ENCODE data around the gene TMED1.

TMED1 gene

DNA sequence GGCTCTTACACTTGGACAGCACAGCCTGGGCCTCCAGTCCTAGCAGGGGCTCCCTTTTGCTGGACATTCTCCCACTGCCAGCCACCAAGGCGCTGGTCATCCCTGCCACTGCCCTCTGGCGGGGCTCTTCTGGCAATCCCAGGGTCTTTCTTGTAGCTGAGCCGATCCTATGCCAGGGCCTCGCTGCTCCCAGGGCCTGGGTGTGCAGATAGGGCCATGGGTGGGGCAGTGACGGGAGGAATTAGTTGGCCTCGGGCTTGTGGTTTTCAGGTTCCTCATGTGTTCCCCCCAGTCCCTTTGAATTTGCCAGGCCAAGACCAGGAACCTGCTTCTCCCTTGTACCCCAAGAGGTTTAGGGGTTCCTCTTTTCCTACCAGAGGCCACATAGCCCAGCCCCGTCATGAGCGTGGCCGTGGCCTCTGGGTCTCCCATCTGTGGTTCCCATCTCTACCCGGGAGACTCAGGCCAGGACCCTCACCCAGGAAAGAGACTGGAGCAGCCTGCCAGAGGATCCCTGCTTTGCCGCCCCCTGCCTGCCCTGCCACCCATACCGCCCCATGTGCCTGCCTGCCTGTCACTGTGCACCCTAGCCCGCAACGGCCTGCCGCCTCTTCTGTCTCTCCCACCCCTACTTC, 26.2 kb downstream of the TMED1 start:
- DNase-seq (ENCODE audit: low spot score) = no peak

DNA sequence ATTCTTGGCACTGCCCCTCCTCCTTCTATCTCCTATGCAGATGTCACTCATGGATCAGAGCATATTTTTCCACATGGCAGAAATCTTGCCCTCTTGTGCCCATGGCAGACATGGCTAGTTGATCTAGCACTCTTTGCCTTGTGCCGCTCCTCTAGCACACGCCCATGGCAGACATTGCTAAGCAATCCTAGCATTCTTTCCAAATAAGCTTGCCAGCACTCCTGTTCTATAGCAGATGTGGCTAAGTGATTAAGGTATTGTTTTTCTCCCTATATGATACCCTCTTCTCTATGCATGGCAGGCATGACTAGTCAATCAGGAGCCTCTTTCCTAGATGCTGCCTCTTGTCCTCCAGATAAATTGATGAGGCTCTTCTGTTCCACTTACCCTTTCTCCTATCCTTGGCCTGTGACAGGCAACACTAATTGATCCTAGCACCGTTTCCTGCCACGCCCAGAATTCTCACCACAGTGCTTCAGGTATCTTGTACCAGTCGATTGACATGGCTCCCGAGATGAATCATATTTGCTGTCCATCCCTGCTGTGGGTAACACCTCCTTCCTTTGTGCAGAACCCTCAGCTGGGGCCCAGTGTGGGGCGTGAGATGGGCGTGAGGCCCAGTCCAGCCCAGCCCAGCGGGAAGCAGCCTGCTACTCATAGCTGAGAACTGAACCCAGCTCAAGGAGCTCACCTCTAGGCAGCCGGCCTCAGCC, 26.9 kb downstream of the TMED1 start:
- no peak for DNase-seq (ENCODE audit: low spot score)

DNA sequence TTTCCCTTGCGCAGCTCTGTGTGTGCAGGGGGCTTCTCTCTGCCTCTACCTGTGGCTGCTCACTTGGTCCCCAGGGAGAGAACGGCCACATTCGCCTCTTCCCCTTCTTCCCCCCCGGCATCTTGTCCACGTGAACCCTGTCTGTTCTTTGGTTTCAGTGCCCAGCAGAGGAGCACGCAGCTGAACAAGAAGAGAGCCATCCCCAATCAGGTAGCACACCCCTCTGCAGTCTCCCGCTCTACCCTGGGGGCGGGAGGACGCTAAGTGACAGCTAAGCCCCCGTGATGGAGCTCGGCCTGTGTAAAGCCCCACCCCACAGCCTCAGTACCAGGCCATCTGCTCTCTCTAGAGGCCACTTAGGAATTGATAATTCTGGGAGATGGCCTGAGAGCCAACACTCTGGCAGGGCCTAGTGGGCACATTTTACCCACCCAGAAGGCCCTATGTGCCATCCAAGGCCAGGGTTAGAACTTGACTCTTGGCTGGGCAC, 30.2 kb downstream of the TMED1 start:
- DNase-seq (ENCODE audit: low spot score) = peak; percentile 34

DNA sequence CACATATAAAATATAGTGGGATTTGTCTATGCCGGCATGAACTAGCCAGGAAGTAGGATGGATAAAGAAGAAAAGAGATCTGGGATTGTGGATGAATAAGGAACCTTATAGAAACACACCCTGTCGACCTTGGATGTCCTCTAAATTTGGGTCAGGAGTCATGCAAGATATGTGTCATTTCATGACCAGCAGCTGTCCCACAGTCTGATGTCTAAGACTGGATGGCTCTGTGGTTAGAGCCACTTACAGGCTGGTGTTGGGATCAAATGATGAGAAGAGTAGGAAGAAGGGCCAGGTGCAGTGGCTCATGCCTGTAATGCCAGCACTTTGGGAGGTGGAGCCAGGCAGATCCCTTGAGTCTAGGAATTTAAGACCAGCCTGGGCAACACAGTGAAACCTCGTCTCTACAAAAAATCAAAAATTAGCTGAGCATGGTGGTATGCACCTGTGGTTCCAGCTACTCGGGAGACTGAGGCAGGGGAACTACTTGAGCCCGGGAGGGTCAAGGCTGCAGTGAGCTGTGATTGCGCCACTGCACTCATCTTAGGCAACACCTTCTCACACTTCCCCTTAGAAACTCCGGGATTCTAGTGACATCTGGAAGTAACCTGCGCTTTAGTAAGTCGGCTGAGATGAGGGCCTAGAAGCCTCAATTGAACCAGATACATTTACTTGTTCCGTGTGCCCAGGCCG, 30.8 kb downstream of the TMED1 start:
- DNase-seq (ENCODE audit: low spot score) = peak; percentile 18

DNA sequence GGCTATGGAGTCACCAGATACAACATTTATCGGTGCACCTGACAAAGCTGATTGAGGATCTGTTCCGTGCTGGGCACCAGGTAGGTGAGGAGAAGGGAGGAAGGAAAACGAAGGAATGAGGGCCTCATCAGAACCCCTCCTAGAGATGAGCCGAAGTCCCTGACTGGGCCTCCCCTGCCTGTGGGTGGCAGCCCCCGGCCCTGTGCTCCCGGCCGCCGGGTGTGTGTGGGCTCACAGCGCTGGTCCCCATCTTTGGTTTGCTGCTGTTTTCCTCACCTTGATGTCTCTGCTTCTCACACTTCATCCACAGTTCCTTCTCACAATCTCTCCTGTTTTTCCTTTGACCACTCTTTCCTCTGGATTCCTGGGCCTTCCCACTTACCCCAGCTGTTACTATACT, 32.8 kb downstream of the TMED1 start:
- DNase-seq (ENCODE audit: low spot score) = no peak

DNA sequence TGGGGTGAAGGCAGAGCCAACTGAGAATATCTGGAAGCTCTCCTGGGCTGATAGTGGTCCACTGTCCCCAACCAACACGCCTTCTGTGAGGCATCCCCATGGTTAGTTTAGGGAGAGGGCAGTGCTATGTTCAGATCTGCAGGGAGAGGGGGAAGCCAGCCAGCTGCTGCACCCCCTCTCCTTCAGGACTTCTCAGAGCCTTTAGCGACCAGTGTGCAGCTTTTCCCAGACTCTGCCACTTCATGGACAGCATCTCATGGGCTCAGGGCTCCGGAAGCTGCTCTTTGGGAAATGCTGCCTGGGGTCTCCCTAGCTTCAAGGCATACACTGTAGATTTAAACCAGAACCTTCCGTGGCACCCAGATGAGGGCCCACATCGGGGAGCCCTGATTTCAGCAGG, 33.5 kb downstream of the TMED1 start:
- no peak for DNase-seq (ENCODE audit: low spot score)

DNA sequence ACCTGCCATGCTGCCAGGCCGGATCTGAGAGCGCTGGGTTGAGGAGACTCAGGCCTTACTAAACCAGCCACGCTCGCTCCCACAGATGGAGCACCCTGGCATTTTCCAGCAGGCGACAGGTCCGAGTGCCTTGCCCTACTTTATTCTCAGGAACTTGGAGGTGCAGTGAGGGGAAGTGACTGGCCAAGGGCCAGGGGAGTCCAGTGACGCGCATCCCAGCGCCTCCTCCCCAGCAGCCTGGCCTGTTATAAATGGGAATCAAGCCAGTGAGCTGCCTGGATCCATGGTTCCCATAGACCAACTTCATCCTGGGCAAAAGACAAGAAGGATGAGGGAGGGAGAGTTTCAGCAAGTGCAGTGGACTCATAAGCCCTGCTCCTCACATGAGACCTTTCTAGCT, 35.5 kb downstream of the TMED1 start:
- peak; percentile 20 for DNase-seq (ENCODE audit: low spot score)

DNA sequence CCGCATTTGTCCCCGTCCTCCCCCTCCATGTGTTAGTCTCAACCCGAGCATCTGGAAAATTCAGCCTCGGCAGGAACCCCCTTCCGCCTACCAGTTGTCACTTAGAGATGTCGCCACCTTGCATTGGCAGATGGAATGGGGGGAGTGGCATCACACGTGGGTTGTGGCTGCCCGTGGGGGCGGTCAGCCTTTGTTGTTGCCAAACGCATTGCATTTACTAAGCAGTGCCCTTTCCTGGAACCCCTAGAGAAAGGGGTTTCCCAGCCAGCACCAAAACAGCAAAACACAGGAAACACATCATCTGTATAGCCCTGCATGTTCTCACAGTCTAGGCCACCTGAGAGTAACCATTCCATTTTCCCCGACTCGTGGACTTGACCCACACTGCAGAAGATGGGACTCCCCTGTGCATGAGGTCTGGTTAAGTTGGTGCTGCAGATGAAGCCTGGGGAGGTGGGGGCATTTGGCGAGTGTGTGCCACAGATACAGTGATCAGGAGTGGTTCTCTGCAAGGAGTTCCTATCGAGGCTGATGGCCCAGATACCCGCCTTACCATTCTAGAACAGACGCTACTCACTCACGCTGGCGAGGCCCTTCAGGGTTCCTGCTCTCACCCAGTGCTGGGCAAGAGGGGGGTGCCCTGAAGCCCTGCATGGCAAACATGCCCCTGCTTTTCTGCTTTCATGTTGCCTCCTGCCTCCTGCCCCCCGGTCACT, 38.3 kb downstream of the TMED1 start:
- DNase-seq (ENCODE audit: low spot score) = peak; percentile 27

DNA sequence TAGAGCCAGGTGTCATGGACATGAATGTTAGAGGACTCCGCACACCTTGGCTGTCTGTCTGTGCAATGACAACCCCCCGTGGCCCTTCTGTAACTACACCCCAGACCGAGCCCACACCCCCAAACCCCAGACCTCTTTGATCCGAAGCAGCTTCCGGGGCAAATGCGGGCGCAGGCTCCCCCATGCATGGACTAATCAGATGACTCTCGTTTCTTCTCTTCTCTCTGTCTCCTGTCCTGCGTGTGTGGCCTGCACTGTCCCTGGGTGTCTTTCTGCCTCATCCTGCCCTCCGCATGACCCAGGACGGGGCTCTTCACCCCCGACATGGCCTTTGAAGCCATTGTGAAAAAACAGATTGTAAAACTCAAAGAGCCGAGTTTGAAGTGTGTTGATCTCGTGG, 38.9 kb downstream of the TMED1 start:
- DNase-seq (ENCODE audit: low spot score) = no peak

DNA sequence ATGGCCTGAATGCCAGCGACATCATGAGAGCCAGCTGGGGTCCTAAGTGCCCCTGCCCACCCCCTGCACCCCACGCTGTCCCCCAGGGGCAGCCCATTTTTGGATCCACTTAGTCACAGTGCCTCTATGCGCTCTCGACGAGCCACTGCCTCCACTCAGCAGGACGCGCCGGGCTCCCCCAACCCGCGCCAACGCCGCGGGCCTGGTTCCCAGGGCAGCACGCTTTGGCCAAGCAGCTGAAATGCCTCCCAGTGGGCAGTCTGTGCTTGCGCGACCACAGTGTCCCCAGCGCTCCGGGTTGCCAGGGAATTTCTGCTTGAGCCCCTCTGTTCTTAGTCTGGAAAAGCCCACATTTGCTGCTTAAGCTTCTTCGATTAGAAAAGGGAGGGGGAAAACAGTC, 39.4 kb downstream of the TMED1 start:
- DNase-seq (ENCODE audit: low spot score) = peak; percentile 22

DNA sequence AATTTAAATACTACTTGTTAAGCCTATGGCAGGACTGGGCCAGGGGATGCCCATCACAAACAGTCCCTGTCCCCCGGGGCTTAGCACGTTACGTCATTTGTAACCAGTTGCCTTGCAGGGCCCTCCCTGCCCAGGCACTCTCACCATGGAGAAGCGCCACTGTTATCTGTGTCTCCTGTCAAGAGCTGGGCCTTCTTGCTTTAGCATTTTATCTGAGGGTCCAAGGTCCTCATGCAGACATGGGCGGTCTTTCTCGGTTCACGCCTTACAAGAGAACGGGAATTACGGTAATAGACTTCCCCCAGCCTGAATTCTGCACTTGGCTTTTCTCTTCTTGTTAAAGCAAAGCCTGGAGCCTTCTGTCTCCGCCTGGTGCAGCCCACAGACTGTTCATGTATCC, 46.1 kb downstream of the TMED1 start:
- no peak for DNase-seq (ENCODE audit: low spot score)

DNA sequence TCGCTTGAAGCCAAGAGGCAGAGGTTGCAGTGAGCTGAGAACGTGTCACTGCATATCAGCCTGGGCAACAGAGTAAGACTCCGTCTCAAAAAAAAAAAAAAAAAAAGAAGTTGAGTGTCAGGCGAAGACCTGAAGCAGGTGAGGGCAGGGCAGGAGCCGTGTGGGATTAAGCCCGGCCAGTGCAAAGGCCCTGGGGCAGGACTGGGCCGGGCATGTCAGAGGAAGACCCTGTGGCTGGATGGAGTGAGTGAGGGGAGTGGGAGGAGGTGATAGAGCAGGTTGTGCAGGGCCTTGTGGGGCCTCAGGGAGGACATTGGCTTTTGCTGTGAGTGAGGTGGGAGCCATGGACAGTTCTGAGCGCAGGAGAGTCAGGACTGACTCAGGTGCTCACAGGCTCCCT, 47.9 kb downstream of the TMED1 start:
- no peak for DNase-seq (ENCODE audit: low spot score)

DNA sequence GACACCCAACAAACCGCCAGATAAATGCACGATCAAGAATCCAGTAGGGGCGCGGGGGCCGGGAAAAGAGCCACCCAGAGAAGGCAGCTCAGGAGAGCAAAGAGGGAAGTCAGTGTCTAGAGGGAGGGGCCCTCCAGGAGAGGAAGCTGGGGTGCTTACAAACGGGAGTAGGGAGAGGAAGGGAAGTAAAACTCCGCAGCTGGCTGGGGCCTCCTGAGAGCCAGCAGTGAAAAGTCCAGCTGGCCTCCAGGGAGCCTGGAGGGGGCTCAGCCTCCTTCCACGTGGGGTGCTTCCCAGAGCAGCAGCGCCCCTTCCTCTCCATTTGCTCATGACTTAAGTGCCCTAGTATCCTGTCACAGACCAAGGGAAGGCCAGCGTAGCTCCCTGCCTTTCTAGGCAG, 51.8 kb downstream of the TMED1 start:
- no peak for DNase-seq (ENCODE audit: low spot score)

DNA sequence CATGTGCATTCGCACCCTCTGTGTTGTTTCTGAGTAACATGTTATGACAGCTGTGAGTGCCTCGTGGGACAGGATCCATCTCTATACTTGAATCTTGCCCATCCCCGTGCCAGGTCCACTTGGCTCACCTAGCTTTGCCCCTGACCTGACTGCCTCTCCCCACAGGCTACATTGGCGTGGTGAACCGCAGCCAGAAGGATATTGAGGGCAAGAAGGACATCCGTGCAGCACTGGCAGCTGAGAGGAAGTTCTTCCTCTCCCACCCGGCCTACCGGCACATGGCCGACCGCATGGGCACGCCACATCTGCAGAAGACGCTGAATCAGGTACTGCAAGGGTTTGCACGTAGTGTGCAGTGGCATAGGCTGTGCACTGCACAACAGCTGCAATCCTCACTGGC, 53.2 kb downstream of the TMED1 start:
- DNase-seq (ENCODE audit: low spot score) = no peak

Data from globus pallidus (tissue), 1 donor.